Kidney tubule cell (primary cell): ENCODE measurements around the gene DRC7.
"Not testable (repeated sequence)": the region's sequence is repeated elsewhere in the genome, so short reads cannot be mapped to it uniquely, and the experiment has no call there.

ENCODE experiments used
- DNase-seq: peaks from one replicate; pipeline ENCODE4 v3.0.0-alpha.2; 2018; ENCODE audit warnings: low spot score

DRC7 gene

DNA sequence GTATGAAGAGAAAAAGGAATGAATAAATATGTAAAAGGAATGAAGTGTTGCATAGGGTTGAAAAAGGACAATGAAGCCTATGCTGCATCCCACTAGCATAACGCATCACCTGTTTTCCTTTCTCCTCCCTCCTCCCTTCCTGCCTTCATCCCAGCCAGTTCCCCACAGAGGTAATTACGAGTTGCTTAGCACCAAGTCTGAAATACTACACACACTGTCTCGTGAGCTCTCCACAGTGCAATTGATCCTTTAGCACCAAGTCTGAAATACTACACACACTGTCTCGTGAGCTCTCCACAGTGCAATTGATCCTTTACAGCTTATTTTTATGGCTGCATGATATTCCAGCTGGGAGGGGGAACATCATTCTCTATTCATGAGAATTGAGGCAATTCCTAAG lies 1.1 kb upstream of the DRC7 start:
- DNase-seq = no peak

DNA sequence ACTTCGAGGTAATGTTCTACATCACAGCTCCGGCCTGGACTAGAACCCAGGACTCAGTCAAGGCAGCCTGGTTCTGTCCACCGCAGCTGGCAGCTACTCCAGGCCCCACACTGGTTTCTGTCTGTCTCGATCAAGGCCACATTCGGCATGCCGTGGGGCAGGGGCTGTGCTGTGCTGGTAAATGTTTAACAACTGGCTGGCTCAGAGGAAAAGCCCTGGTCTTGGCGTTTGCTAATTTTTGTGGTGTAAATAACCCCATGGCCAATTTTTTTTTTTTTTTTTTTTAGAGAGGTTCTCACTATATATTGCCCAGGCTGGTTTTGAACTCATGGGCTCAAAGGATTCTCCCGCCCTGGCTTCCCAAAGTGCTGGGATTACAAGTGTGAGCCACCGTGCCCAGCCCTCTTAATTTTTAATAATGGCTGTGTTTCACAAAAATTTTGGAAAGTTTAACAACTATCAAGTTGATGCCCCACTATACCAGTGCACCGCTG lies 328 bp upstream of the DRC7 start:
- peak; percentile 17 for DNase-seq

DNA sequence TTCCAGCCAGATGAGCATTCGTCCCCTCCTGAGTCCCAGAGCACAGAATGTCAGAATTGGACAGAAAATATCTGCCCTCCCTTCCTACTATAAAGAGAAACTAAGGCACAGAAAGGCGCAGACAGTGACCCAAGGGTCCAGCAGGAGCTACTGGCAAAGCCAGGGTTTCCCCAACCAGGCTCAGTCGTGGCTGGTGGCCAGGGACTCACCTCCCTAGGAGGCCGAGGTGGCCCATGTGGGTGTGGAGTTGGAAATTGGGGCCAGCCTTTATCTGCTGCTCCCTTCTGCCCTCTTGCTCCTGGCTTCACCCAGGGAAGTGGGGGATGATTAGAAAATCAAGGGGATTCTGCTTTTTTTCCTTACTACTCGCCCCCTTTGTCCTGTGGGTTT lies 1.1 kb downstream of the DRC7 start:
- DNase-seq = no peak

DNA sequence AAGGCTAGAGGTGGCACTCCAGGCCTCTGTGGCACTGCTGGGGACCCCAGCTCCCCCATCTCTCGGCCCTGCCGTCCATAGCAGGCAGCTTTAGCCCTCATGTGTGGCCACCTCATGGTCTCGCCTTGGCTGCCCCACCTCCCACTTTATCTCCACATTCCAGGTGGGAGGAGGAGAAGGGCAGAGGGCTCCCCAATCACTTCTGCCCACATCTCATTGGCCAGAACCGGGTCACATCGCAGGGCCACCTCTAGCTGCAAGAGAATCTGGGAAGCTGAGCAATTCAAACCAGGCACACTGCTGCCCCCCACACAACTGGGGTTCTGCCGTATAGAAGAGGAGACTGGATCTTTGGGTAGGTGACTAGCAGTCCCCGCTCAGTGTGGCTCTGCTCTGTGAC lies 1.6 kb downstream of the DRC7 start:
- DNase-seq = no peak

DNA sequence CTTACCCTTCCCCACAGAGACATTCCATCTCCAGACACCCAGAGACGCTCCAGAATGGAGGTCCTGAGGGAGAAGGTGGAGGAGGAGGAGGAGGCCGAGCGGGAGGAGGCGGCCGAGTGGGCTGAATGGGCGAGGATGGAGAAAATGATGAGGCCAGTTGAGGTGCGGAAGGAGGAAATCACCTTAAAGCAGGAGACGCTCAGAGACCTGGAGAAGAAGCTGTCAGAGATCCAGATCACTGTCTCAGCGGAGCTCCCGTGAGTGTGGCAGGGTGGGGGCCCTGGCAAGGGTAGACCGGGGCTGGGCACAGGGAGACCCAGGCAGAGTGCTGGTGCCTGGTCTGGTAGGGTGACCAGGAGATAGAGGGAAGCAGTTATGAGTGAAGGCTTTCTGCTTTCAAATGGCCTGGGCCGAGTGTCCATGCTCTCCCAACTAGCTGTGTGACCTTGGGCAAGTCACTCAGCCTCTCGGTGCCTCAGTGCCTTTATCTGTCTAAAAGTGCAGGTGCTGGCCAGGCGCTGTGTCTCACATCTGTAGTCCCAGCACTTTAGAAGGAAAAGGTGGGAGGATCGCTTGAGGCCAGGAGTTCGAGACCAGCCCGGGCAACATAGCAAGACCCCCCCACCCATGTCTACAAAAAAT lies 3.4 kb downstream of the DRC7 start:
- no peak for DNase-seq

DNA sequence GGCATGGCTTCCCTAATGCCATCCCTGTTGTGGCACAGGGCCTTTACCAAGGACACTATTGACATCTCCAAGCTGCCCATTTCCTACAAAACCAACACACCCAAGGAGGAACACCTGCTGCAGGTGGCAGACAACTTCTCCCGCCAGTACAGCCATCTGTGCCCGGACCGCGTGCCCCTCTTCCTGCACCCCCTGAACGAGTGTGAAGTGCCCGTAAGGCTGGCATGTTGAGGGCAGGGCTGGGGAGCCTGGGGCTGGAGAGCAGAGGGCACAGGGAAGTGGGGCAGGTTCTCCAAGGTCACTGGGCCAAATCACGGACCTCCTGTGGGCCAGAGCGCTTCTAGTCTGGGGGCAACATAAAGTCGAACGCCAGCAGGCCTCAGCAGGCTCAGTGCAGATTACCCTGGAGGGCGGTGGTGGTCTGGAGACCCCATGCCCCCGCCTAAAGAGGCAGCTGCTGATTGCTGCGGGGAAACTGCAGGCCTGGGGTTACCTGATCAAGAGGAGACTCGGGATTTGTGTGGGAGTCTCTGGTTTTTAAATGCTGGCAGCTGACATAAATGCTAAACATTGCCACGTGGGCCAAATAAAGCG lies 4.3 kb downstream of the DRC7 start:
- no peak for DNase-seq

DNA sequence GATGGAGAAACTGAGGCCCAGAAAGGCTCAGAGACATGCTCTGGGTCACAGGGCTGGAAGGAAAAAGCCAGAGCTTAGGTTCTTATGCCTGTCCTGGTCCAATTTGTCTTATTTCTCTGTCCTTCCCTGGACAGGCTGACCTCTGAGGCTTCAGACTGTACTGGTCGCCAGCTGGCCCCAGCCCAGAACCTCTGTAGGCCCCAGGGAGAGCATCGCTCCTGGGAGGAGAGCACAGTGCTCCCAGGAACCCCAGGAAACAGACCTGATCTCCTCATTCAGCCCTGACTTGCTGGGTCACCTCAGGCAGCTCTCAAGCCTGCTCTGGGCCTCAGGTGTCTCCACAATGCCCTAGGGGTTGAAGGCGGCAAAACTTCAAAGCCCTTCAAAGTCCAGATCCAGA lies 4.9 kb downstream of the DRC7 start:
- DNase-seq = no peak

DNA sequence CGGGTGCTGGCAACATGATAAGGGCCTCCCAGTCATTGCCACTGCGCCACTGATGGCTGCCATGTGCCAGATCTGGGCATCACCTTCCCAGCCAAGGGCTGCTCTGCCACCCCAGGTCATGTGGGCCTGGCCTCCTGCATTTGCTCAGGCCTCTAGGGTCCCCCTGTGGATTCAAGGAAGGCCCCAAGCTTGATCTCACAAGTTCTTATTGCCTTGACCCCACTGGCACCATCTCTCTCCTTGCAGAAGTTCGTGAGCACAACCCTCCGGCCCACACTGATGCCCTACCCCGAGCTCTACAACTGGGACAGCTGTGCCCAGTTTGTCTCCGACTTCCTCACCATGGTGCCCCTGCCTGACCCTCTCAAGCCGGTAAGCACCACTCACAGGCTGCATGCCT lies 5.3 kb downstream of the DRC7 start:
- no peak for DNase-seq

DNA sequence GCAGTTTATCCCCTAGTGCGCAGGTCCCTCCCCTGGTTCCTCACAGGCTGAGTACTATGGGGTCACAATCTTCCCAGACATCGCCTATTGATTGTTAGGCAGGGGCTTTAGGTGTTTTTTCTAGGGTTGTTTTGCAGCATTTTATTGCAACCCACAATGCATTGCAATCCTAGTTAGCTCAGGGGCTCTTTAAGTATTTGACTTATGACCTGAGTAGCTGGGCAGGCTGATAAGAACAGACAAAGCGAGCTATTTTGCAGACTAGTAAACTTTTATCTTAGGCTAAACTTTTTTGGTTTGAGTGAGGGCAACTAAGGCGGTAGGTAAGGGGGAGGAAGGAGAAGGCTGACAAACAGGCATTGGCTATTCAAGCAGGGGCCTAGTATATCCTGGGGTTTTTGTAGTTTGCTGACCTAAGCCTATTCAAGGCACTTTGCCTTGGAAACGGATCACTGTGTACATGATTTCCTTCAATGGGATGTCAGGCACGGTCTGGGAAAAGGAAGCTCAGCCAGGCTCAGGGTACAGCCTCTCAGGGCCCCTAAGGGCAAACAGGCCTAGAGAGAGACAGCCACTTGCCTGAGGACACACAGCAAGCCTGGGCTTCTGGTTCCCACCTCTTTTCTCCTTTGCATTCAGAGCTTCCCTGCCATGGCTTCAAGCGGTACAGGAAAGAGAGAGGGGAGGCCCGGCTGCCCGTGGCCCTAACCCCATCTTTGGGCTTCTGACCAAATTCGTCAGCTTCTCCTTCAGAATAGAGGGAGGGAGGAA lies 6.4 kb downstream of the DRC7 start:
- DNase-seq = no peak

DNA sequence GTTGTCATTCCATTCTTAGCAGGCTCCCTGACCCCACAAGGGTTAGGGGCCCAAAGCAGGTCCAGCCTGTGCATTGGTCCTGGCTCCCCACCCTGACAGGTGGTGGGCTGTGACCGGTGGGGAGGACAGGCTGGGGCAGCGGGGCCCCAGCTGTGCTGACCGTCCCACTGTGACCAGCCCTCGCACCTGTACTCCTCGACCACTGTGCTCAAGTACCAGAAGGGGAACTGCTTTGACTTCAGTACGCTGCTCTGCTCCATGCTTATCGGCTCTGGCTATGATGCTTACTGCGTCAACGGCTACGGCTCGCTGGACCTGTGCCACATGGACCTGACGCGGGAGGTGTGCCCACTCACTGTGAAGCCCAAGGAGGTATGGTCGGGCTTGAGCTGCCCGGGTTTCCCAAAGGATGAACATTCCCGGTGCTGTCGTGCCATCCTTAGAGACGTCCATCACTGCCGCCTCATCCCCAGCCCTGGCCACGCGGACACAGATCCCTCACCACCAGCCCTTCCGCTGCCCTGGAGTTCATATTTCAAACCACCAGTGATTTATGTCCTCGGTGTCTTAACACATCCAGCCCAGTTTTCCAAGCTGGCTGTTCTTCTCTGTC lies 7.3 kb downstream of the DRC7 start:
- DNase-seq = no peak

DNA sequence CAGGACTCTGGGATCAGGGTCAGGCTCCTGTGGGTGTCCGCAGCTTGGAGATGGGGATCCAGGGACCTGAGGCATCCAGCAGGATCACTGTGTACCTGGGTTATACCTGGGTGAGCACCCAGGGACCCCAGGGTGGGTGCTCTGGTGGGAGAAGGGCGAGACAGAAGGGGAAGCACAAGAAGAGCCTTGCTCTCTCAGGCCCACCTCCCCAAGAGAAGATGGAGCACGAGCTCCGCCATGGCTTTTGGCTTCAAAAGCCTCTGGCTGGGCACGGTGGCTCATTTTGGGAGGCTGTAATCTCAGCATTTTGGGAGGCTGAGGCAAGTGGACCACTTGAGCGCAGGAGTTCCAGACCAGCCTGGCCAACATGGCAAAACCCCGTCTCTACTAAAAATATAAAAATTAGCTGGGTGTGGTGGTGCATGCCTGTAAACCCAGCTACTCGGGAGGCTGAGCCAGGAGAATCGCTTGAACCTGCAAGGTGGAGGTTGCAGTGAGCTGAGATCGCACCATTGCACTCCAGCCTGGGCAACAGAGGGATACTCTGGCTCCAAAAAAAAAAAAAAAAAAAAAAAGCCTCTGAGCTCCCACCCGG lies 8.9 kb downstream of the DRC7 start:
- DNase-seq = no peak

DNA sequence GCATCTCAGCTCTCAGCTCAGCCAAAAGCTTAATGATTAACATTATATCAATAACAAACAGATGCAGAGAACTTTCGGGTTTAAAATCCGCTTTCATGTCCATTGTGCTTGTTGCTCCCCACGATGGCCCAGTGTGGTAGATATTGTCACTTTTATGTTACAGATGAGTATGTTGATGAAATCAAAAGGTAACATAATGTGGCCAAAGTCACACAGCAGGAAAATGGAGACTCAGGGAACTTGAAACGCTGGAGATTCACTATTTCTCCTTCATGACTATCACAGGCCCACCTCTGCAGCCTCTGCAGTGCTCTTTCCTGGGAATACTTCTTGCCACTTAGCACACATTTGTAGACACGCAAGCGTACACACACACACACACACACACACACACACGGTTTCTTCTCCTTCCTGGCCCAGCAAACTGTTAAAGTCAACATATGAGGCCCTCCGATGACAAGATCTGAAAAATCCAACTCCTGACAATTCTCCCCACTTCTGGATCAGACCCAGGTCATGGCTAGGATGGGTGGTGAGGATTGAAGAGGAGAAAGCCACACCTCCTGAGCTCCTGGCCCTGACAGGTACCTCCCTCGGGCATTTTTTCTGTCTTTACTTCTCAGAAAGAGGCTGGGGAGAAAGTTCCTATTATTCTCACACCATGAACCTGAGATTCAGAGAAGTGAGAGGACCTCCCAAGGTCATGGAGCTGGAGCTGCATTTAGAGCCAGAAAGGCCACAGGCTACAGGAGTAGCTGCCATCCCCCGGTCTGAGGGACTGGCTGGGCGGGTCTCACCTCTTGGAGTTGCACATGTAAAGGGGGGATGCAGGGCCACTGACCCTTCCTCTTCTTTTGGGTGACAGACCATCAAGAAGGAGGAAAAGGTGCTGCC lies 9.7 kb downstream of the DRC7 start:
- no peak for DNase-seq

DNA sequence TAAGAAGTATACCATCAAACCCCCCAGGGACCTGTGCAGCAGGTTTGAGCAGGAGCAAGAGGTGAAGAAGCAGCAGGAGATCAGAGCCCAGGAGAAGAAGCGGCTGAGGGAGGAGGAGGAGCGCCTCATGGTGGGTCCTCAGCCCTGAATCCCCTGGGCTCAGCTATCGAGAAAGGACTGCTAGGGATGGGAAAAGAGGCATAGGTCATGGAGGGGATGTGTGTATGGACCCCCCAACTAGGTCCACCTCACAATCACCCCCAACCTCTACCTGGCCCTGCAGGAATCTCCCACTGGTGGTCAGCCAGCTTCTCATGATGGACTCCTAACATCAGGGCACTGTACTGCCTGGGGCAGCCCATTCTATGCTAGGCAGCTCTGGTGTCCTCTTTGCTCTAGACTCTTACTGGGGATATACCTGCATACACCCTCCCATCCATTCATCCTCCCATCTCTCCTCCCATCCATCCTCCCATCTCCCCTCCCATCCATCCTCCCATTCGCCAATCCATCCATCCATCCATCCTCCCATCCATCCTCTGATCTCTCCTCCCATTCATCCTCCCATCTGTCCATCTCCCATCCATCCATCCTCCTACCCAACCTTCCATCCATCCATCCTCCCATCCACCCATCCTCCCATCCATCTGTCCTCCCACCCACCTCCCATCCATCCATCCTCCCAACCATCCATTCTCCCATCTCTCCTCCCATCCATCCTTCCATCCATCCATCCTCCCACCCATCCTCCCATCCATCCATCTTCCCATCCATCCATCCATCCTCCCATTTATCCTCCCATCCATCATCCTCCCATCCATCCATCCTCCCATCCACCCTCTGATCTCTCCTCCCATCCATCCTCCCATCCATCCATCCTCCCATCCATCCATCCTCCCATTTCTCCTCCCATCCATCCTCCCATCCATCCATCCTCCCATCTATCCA lies 10.6 kb downstream of the DRC7 start:
- DNase-seq = no peak

DNA sequence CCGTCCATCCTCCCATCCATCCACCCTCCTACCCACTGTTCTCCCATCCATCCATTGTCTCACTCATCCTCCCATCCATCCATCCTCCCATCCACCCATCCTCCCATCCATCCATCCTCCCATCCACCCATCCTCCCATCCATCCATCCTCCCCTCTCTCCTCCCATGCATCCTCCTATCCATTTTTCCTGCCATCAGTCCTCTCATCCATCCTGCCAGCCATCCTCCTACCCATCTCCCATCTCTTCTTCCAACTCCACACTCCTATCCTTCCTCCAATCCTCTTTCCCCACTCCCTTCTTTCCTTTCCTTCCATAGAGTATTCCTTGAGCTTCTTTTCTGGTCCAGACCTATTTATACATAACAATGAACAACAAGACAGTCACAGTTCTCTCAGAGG lies 12.1 kb downstream of the DRC7 start:
- DNase-seq = no peak

DNA sequence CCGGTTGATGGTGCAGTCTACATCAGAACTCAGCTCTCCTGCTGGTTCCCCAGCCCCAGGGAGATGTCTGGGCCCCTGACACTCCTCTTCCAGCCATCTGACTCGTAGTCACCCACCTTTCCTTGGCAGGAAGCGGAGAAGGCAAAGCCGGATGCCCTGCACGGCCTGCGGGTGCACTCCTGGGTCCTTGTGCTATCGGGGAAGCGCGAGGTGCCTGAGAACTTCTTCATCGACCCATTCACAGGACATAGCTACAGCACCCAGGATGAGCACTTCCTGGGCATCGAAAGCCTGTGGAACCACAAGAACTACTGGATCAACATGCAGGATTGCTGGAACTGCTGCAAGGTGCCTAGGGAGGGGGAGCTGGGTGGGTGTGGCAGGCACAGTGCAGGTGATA lies 12.7 kb downstream of the DRC7 start:
- no peak for DNase-seq

DNA sequence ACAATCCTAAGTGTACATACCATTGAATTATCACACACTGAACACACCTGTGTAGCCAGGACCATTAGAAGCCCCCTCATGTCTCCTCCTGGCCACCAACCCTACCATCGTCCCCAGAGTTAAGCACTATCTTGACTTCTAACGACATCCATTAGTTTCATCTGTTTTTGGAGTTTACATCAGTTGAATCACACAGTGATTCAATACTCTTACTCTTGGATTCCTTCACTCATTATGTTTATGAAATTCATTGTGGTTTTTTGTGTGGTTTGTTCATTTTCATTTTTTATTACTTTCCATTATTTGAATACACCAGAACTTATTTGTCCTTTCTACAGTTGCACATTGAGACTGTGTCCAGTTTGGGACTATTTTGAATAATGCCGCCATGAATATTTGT lies 13.6 kb downstream of the DRC7 start:
- no peak for DNase-seq

DNA sequence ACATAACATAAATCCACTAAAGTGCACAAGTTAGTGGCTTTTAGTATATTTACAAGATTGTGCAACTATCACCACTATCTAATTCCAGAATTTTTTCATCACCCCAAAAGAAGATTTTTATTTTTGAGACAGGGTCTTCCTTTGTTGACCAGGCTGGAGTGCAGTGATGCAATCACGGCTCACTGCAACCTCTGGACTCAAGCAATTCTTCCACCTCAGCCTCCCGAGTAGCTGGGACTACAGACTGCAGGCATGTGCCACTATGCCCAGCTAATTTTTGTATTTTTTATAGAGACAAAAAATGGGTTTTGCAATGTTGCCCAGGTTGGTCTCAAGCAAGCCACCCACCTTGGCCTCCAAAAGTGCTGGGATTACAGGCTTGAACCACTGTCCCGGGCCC lies 15.1 kb downstream of the DRC7 start:
- no peak for DNase-seq

DNA sequence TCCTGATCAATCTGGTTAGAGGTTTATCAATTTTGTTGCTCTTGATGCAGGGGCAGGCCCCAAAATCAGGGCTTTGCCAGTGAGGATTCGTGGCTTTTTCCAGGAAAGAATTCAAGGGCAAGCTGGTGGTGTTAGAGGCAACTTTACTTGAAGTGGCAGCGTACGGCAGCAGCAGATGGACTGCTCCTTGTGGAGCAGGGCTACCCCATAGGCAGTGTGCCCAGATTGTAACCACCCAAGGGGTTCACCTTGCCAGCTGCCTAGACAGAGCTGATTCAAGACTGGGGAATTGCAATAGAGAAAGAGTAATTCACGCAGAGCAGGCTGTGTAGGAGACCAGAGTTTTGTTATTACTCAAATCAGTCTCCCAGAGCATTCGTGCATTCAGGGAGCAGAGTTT lies 16.7 kb downstream of the DRC7 start:
- no peak for DNase-seq

DNA sequence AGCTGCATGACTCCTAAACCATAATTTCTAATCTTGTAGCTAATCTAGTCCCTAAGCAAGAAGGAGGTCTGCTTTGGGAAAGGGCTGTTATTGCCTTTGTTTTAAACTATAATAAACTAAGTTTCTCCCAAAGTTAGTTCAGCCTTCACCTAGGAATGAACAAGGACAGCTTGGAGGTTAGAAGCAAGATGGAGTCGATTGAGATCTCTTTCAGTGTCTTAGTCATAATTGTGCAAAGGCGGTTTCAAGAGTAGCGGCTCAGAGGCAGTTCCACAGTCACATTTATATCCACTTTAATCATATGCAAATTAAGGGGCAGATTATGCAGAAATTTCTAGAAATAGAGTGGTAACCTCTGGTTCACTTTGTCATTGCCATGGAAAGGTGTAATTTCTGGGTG lies 17.4 kb downstream of the DRC7 start:
- no peak for DNase-seq

DNA sequence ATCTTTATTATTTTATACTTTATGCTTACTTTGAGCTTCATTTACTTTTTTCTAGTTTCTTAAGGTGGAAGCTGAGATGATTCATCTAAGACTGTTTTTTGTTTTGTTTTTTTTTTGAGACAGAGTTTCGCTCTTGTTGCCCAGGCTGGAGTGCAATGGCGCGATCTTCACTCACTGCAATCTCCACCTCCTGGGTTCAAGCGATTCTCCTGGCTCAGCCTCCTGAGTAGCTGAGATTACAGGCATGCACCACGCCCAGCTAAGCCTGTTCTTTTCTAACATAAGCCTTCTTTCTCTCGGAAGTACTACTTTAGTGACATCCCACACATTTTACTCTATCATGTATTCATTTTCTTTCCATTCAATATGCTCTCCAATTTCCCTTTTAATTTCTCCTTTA lies 18.0 kb downstream of the DRC7 start:
- DNase-seq = not testable (repeated sequence)
